ENCODE measurements around the gene WDR18.

WDR18 gene

DNA sequence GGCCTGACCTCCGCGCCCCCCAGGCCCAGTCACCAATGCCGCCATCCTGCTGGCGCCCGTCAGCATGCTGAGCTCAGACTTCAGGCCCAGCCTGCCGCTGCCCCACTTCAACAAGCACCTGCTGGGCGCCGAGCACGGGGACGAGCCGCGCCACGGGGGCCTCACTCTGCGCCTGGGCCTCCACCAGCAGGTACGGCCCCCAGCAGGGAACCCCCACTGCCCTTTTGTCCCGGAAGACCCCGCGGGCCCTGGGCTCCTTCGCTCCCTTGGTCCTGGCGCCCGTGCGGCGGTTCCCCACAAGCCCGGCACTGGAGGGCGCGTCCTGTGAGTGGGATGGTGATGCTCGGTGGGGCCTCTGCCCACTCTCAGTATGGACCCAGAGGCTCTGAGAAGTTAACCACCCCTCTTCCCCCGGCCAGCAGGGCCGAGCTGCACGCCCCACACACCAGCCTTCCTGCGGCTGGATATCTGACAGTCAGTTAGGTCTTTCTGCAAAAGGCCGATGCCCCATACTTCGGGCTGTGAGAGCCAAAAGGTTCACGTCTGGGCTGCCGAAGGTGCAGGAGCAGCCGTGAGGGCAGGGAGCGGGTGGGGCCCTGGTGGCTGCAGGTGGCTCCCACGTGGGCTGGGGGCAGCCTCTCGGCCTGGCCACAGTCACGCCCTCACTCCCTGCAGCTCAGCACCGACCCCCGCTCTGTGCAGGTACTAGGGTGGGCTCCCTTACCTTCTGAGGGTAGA, 8.0 kb downstream of the WDR18 start:
- no peak for DNase-seq

DNA sequence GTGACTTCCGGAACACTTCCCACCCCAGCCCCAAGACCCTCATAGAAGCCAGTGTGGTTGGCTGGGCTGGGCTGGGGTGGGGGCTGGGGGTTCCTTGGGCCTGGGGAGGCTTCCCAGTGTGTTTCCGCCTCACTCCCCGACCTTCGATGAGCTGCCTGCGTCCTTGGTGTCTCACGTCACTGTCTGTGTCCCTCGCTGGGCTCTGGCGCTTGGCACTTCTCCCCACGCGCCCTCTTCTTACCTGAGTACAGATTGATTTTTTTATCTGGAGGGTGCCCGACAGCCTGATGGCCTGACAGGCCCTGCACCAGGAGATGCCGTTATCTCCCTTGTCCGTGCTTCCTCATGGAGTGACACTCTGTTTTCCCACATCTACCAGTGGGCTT, 8.5 kb downstream of the WDR18 start:
- DNase-seq: no peak

DNA sequence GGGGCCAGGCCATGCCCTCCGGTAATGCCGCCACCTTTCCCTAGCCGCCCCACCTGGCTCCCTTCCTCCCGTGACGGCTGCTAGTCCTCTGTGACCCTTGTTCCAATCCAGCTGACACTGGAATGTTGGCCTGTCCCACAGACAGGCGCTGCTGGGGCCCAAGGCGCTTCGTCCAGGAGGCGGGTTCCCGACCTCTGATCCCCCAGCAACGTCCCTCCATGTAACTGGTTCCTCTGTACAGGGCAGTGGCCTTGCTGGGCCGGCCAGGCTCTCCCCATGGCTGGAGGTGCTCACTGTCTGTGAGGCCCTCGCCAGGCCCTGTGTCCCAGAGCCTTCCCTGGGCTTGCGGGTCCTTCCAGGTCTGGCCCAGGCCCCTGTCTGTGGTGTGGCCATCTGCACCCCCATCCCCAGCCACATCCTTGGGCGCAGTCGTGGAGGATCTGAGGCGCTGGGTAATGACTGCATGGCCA, 9.3 kb downstream of the WDR18 start:
- no peak for DNase-seq

DNA sequence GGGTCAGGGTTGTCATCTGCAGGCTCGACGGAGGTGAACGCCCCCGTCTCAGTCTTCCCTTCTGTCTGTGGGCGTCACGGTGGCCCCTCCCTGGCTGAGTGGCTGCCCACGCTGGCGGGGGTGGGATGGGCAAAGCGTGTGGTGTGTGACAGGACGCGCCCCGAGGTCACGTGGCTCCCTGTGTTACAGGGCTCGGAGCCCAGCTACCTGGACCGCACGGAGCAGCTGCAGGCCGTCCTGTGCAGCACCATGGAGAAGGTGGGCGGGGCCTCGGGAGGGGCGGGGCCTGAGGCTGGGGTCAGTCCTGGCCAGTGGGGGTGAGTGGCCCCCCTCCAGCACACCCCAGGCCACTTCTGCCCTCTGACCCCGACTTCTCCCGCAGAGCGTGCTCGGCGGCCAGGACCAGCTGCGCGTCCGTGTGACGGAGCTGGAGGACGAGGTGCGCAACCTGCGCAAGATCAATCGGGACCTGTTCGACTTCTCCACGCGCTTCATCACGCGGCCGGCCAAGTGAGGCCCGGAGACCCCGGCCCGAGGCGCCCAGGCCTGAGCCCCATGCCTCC, 9.8 kb downstream of the WDR18 start:
- no peak for DNase-seq

DNA sequence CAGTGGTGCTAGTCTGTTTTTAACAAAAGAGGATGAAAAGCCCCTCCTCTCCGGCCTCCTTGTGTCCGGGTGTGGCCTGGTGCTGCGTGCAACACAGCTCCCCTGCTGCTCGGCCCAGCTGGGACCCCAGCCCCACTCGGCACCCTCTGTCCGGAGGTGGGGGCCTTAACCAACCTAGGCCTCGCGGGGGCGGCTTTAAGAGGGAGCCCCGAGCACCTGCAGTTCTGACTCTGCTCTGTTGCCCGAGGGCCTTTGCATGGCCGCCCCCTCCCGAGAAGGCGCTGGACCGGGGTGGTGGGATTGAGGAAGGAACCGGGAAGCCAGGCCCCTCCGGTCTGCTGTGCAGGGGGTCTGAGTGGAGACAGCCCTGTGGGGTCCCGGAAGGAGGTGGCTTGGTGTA, 10.4 kb downstream of the WDR18 start:
- DNase-seq: no peak

DNA sequence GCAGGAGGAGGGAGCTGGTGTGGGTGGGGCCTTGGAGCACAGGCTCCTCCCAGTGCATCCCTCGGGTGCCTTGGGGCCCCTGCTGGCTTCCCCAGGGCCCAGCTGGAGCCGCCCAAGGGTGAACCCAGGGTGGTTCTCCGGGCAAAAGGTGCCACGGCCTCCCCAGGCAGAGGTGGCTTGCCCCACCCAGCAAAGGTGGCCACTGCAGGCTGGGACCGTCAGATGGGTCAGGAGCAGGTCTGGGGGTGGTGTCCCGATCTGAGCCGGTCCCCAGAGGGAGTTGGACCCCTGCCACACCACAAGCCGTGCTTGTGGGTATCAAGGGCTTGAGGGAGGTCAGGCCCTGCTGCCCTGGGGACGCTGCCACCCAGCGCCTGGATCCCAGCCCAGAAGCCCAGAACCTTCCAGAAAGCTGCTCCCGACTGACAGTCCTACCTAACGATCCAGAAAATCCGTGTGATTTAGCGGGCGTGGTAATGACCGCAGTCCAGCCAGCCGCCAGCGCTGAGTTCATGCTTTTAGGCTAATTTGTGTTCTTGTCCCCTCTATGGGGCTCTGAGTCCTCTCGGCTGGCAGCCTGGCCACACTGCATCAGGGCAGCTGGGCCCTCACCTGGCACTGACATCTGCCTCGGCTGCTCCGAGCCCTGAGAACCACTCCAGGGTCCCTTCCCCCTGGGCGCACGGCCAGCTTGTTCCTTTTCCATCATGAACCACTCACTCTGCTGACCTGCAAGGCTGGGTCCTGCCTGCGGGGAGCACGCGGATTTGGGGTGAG, 11.1 kb downstream of the WDR18 start:
- peak in 1 of 14 donors; percentile 26 for DNase-seq

DNA sequence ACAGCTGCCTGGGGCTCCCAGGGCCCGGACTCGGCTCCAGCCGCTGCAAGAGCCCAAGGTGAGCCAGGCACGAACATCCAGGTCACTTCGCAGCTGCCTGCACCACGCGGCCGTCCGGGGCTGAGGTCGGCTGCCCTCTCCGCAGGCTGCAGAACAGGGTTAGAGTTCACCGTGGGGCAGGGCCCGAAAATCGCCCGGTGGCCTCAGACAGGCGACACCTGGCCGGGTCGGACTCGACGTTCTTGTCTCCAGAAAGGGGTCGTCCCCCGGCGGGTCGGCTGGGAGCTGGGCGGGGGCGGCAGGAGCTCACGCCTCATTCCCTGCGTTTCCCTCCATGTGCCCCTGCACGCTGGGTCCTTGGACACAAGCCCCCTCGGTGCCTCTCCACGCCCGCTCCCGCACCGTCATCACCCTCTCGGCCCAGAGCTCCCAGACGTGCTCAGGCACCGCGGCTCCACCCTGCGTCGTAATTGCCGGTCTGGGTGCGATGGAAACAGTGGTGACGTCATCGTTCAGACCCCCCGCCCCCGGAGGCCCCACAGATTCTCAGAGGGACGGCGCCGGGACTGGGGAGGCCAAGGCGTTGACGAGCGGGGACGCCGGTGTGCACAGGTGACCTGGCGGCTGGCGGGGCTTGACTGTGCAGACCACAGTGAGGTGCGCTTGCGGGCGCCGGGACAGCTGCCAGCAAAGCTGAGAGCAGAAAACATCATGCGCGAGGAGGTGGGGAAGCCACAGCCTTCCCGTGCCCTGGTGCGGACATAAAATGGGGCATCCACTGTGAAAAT, 12.1 kb downstream of the WDR18 start:
- DNase-seq: peak in 1 of 14 donors; percentile 10

DNA sequence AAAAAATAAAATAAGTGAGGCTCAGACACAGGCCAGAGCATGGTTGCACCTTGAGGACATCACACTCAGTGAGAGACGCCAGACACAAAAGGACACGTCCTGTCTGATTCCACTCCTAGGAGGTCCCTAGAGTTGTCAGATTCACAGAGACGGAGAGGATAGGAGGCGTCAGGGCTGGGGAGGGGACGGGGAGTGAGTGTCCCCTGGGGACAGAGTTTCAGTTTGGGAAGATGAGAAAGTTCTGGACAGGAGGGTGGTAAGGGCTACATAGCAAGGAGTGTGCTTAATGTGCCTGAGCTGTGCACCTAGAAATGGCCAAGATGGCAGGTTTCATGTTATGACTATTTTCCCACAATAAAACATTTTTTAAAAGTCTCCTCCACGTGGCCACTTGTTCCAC, 13.9 kb downstream of the WDR18 start:
- no peak for DNase-seq

DNA sequence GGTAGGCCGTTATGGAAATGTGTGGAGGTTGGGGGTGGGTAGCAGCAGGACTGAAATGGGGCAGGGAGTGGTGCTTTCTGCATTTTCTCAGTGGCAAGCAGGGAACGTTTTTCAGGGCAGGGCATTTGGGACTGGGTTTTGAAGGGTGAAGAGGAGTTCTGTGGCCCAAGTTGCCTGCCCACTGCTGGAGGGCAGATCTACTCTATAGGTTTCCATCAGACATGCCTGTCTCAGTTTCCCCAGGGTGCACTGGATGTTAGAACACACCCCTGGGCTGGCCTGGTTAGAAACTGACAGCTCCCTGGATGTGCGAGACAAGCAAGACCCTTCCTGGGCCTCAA, 15.2 kb downstream of the WDR18 start:
- no peak for DNase-seq

DNA sequence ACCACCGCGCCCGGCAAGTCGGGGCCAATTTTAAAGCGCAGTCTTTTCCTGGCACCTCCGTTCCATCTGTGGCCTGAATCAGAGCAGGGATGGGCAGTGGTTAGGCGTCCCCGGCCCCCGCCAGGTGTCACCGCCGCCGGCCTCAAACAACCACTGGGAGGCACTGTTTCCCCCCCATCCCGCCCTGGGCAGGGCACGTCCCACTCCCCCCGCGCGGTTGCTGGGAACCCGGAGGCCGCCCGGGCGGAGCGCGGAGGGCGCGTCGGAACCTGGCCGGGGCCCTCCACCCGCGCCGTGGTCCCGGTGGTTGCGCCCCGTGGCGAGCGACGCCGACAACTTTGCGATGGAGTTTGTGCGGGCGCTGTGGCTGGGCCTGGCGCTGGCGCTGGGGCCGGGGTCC, 15.9 kb downstream of the WDR18 start, which contains the start of gene GRIN3B:
GRIN3B (plus strand) TSS at position 325 of the 400 bp plus-strand sequence; CDS start at position 344, 19 bp downstream.
- no peak for DNase-seq

DNA sequence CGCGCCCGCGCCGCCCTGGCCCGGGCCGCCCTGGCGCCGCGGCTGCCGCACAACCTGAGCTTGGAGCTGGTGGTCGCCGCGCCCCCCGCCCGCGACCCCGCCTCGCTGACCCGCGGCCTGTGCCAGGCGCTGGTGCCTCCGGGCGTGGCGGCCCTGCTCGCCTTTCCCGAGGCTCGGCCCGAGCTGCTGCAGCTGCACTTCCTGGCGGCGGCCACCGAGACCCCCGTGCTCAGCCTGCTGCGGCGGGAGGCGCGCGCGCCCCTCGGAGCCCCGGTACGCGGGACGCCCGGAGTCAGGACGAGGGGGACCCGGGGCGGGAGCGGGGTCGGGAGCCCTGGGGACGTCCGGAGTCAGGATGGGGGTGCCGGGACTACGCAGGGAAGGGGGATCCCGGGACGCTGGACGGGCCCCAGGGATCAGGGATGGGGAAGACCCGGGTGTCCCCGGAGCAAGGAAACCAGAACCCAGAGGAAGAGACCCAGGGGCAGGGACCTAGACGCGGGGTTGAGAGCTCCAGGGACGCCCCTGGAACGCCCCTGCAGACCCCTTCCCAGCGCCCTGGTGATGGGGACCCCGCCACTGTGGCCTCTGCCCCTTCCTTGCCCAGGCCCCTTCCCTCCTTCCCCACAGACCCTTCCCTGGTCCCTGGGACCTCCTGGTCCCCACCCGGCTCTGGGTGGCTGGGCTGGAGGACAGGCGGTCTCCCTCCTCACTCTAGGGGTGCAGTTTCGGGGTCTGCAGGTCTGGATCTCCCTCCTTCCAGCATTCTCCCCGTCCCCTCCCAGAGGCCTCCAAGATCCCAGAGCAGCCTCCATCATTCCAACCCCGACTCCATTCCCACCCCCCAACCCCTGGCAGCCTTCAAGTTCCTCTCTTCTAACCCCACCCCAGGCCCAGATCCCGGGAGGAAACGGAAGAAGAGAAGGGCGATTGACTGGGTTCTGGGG, 16.7 kb downstream of the WDR18 start:
- DNase-seq: no peak

DNA sequence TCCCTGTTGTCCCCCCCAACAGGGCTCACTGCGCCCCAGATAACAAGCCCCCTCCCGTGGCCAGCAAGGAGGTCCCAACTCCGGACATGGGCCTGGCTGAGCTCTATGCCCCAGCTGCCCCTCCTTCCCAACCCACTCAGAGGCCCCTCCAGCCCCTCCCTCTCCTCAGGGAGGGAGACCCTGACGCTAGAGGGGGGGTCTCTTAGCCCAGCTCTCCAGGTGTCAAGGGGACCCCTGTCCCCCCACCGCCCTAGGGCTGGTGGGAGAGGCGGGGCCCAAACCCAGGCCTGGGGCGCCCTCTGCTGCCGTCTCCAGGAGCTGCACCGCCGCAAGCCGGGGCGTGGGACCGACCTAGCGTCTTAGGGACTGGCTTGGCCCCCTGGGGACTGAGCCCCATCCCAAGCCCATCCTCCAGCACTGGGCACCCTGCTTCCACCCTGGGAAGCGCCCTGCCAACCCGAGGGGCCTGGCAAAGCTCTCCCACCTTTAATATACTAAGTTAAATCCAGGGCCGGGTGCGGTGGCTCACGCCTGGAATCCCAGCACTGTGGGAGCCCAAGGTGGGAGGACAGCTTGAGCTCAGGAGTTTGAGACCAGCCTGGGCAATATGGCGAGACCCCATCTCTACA, 17.5 kb downstream of the WDR18 start:
- DNase-seq: peak in 4 of 14 donors; percentile 2 to 42 (median 8)

DNA sequence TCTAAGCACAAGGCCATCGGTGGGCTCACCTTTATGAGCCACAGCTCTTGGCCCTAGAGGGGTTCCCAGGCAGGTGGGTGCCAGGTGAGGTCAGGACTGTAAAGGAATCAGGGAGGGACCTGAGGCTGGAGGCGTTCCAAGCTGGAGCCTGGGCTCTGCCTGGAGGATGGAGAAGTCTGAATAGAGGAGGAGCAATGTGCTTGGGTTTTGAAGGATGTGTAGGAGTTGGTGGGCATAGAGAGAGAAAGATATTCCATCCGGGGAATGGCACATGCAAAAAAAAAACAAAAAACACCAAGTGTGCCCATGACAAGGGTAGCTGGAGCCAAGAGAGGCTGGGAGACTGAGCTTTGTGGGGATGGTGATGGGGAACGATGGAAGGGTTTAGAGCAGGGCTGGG, 18.5 kb downstream of the WDR18 start:
- DNase-seq: no peak

DNA sequence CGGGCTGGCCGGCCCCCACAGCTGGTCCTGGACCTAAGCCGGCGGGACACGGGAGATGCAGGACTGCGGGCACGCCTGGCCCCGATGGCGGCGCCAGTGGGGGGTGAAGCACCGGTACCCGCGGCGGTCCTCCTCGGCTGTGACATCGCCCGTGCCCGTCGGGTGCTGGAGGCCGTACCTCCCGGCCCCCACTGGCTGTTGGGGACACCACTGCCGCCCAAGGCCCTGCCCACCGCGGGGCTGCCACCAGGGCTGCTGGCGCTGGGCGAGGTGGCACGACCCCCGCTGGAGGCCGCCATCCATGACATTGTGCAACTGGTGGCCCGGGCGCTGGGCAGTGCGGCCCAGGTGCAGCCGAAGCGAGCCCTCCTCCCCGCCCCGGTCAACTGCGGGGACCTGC, 19.1 kb downstream of the WDR18 start:
- no peak for DNase-seq

DNA sequence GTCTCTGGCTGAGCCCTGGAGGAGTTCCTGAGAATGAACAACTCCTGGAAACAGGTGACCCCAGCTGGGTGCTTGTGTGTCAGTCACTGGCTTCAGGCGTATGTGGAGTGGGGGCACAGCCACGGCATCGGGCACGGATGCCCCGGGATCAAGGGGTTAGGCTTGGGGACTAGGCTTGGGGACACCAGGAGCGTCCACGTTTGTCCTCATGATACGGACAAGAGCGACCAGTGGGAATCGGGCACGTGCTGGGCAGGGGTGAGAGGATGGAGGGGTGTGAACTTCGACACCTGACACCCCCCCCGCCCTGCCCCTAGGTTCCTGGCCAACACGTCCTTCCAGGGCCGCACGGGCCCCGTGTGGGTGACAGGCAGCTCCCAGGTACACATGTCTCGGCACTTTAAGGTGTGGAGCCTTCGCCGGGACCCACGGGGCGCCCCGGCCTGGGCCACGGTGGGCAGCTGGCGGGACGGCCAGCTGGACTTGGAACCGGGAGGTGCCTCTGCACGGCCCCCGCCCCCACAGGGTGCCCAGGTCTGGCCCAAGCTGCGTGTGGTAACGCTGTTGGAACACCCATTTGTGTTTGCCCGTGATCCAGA, 20.2 kb downstream of the WDR18 start:
- DNase-seq: no peak

DNA sequence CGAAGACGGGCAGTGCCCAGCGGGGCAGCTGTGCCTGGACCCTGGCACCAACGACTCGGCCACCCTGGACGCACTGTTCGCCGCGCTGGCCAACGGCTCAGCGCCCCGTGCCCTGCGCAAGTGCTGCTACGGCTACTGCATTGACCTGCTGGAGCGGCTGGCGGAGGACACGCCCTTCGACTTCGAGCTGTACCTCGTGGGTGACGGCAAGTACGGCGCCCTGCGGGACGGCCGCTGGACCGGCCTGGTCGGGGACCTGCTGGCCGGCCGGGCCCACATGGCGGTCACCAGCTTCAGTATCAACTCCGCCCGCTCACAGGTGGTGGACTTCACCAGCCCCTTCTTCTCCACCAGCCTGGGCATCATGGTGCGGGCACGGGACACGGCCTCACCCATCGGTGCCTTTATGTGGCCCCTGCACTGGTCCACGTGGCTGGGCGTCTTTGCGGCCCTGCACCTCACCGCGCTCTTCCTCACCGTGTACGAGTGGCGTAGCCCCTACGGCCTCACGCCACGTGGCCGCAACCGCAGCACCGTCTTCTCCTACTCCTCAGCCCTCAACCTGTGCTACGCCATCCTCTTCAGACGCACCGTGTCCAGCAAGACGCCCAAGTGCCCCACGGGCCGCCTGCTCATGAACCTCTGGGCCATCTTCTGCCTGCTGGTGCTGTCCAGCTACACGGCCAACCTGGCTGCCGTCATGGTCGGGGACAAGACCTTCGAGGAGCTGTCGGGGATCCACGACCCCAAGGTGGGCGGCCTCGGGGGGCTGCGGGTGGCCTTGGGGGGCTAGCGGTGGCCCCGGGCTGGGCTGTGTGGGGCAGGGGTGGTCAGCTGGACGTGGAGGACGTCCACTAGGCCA, 20.9 kb downstream of the WDR18 start:
- DNase-seq: no peak

DNA sequence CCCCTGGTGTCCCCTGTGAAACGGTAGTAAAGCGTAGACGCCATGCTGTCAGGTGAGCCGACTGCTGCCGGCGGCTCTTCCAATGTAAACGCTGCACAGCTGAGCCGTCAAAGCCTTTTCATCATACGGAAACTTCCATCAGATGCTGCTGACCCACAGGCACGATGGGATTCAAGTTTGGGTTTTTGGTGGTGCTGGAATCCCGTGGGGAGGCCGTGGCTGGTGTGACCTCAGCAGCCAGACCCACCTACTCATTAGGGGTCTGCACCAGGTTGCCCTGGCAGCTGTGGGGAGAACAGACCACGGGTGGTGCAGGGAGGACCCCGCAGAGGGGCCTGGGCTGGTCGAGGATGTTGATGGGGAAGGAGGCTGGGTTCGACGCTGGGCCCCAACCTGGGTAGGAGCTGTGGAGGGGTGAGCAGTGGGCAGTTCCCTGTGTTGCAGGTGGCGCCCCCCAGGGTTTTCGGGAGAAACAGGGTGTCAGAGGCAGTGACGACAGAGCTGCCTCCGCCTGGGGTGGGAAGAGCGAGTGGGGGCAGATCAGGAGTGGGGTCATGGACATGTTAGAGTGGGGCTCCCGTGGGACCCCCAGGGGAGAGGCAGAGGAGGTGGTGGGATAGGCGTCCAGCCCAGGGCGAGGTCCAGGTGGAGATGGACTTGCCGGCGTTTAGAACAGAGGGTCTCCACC, 22.7 kb downstream of the WDR18 start:
- no peak for DNase-seq

DNA sequence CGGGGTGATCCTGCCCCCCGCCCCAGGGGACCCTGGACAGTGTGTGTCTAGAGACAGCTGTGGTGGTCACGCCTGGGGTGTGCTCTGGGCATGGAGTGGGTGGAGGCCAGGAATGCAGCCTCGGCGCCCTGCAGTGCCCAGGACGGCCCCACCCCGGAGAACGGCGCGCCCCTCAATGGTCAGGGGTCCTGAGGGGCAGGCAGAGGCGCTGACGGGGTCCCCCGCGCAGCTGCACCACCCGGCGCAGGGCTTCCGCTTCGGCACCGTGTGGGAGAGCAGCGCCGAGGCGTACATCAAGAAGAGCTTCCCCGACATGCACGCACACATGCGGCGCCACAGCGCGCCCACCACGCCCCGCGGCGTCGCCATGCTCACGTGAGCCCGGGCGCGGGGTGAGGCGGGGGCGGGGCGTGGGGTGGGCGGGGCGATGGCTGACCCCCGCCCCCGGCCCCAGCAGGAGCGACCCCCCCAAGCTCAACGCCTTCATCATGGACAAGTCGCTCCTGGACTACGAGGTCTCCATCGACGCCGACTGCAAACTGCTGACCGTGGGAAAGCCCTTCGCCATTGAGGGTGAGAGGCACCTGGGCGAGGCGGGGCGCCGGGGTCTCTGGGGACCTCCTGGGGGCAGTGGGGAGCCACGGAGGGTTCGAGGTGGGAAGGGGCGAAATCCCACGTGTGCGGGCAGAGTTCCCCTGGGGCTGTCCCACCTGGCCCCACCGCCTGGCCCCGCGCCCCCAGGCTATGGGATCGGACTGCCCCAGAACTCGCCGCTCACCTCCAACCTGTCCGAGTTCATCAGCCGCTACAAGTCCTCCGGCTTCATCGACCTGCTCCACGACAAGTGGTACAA, 23.5 kb downstream of the WDR18 start:
- DNase-seq: no peak
